ENCODE results near the gene ADTRP. TPM values are rescaled to one million over a fixed set of nuclear protein-coding genes. Genes with fewer than 3 reads are reported as not detected.

The ADTRP gene
- total and polyA plus RNA-seq, 10 of the 15 experiments (the other 5 are each of a cell fraction or from before 2014, with no cell fraction given), result 0.10 to 2.6 (median 2.1) TPM

- H3K9ac ChIP-seq (ENCODE audit: control insufficient read depth, insufficient read depth, low read length), result peak overlapping the region; percentile 74
- ChIA-PET CTCF (interaction anchor here (0.7 to 4.4 kb wide), 26 partner anchors 9 to 883 kb away, joined by 3 to 56 read pairs (median 5); partner anchors contain the start of gene EDN1), POLR2A (interaction anchor here (0.5 to 4.1 kb wide), 13 partner anchors 9 to 353 kb away, joined by 3 to 69 read pairs (median 4); no protein-coding TSS in a partner anchor), RAD21 (ENCODE audit: unreplicated experiment) (interaction anchor here (0.6 to 5.0 kb wide), 38 partner anchors 9 to 1721 kb away, joined by 3 to 117 read pairs (median 4); partner anchors contain the start of gene EDN1), SMC1A (ENCODE audit: uncharacterized antibody, unreplicated experiment) (interaction anchor here (0.5 to 5.5 kb wide), 51 partner anchors 8 to 882 kb away, joined by 3 to 151 read pairs (median 5); partner anchors contain the start of gene EDN1)
- H3K79me2 ChIP-seq (ENCODE audit: control insufficient read depth, insufficient read depth, low read length), result peaks cover 6% of the 10 kb centered on the region
- in situ Hi-C loops (cut with MboI) (loop anchor here (25.0 kb wide), 1 partner anchor 289 kb away; the partner anchor contains the start of gene HIVEP1), intact Hi-C loops (cut with micrococcal nuclease; ENCODE audit: unreplicated experiment) (loop anchor here (1.0 to 10.0 kb wide), 2 partner anchors 9 to 882 kb away; no protein-coding TSS in a partner anchor)
- H2AFZ ChIP-seq (ENCODE audit: control insufficient read depth, low read depth, low read length), result peak overlapping the region; percentile 51
- H3K4me2 ChIP-seq (ENCODE audit: control insufficient read depth, insufficient read depth), result peak overlapping the region; percentile 86
- 56% methylated on average over 9 of the region's 9 CpGs for WGBS (ENCODE audit: insufficient coverage, insufficient replicate concordance, low lambda C conversion rate, missing lambda C conversion rate)
- DNase-seq (ENCODE audit: low read depth, low spot score), result no peak
- no peaks in the 10 kb centered on the region for H3K27me3 ChIP-seq (replicated peaks in 1 of 2; ENCODE audit: control insufficient read depth in 2 of 2, insufficient read depth in 2 of 2, low read length in 1 of 2)
- BruUV-seq (replicated peaks), result TSS peak; percentile 88
- ATAC-seq, result peak; percentile 78
- H4K20me1 ChIP-seq (ENCODE audit: control insufficient read depth, insufficient read depth), result no peaks in the 10 kb centered on the region
- peaks cover 8% of the 10 kb centered on the region for H3K4me1 ChIP-seq (ENCODE audit: control insufficient read depth, insufficient read depth, low read length)
- no peak for FAIRE-seq
- peak overlapping the region; percentile 63 for H3K4me3 ChIP-seq
- H3K27ac ChIP-seq (ENCODE audit: control insufficient read depth, insufficient read depth), result peak overlapping the region; percentile 88
- H3K9me3 ChIP-seq (replicated peaks; ENCODE audit: control insufficient read depth, insufficient read depth, low read length), result peaks cover 5% of the 10 kb centered on the region; the same call in 2 of the 3 replicates
- no peaks in the 10 kb centered on the region for H3K36me3 ChIP-seq (ENCODE audit: control insufficient read depth in 2 of 2, insufficient read depth in 2 of 2, low read length in 1 of 2)
- no peak for TF ChIP-seq NRF1 (conservative IDR thresholded peaks at IDR 0.05; ENCODE audit: low read depth, low read length)
- TF ChIP-seq POU2F2 (IDR thresholded peaks at IDR 0.05; ENCODE audit: borderline replicate concordance, low read depth, low read length), result peak; percentile 16; the same call in 1 of the 3 replicates
- TF ChIP-seq IKZF1 (conservative IDR thresholded peaks at IDR 0.05), result peak; percentile 10
- TF ChIP-seq POLR2AphosphoS5 (IDR thresholded peaks at IDR 0.05; ENCODE audit: low read length), result peak; percentile 50; the same call in 1 of the 2 replicates
- 0 out of 2 replicates have a peak, but pooled peaks have one; percentile 60 for TF ChIP-seq STAT3 (IDR thresholded peaks at IDR 0.05; ENCODE audit: low read depth, low read length)
- TF ChIP-seq NFIC (IDR thresholded peaks at IDR 0.05; ENCODE audit: low read depth, low read length), result peak; percentile 51; the same call in 1 of the 2 replicates
- TF ChIP-seq E2F8 (IDR thresholded peaks at IDR 0.05; ENCODE audit: low read depth, partially characterized antibody), result no peak
- TF ChIP-seq NFXL1 (IDR thresholded peaks at IDR 0.05; ENCODE audit: borderline replicate concordance), result no peak
- peak; percentile 89 for TF ChIP-seq ZNF24 (IDR thresholded peaks at IDR 0.05)
- TF ChIP-seq ZNF687 (IDR thresholded peaks at IDR 0.05), result peak; percentile 32; the same call in 1 of the 2 replicates
- peak; percentile 37; the same call in 1 of the 2 replicates for TF ChIP-seq NBN (IDR thresholded peaks at IDR 0.05)
- 0 out of 2 replicates have a peak, but pooled peaks have one; percentile 20 for TF ChIP-seq NKRF (conservative IDR thresholded peaks at IDR 0.05)
- 0 out of 2 replicates have a peak, but pooled peaks have one; percentile 20 for TF ChIP-seq CBX5 (IDR thresholded peaks at IDR 0.05; ENCODE audit: low read depth)
These were observed 55.6 kb downstream of the ADTRP start for GRCh38 chr6:11722805-11723631.
